ENCODE results near the gene MCFD2.

DNA sequence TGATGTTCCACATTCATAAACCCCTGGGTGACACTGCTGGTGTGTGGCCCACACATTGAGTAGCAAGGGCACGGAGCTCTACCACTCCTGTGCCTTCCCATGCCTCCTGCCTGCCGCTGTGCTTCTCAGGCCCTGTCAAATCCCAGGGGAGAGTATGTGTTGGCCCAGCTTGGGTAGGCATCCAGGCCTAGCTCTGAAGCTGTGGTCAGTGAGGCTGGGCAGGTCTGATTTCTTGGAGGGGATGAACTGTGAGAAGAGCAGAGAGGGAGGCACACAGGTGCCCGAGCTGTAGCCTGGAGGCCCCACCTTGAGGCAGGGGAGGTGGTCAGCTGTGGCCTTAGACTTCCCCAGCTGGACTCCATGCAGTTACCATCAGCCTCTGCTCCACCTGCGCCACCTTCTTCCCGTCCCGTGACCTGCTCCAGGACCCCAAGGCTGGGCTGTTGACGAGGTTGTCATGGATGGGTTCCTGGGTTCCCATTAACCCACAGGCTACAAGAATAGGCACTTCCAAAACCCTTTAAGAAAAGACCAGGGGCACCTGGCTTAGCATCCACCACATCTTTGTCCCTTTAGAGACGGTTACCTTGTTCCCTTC is 23.6 kb downstream of the MCFD2 start:
- TF ChIP-seq, protein P1, sequence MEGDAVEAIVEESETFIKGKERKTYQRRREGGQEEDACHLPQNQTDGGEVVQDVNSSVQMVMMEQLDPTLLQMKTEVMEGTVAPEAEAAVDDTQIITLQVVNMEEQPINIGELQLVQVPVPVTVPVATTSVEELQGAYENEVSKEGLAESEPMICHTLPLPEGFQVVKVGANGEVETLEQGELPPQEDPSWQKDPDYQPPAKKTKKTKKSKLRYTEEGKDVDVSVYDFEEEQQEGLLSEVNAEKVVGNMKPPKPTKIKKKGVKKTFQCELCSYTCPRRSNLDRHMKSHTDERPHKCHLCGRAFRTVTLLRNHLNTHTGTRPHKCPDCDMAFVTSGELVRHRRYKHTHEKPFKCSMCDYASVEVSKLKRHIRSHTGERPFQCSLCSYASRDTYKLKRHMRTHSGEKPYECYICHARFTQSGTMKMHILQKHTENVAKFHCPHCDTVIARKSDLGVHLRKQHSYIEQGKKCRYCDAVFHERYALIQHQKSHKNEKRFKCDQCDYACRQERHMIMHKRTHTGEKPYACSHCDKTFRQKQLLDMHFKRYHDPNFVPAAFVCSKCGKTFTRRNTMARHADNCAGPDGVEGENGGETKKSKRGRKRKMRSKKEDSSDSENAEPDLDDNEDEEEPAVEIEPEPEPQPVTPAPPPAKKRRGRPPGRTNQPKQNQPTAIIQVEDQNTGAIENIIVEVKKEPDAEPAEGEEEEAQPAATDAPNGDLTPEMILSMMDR (conservative IDR thresholded peaks at IDR 0.05; ENCODE audit: low read length): no peak
- no peak for TF ChIP-seq EZH2phosphoT487 (IDR thresholded peaks at IDR 0.05; ENCODE audit: borderline replicate concordance, low read depth, low read length)
